Measurements from ENCODE around the gene KRT1.

- no peak for TF ChIP-seq CTCF (IDR thresholded peaks at IDR 0.05)
- TF ChIP-seq EP300 (IDR thresholded peaks at IDR 0.05; ENCODE audit: borderline replicate concordance in 1 of 2, low read depth in 1 of 2, low read length in 1 of 2): no peak
- TF ChIP-seq USF2 (IDR thresholded peaks at IDR 0.05; ENCODE audit: borderline replicate concordance, low read depth, low read length): no peak
- TF ChIP-seq RCOR1 (IDR thresholded peaks at IDR 0.05; ENCODE audit: low read length): no peak
- no peak for TF ChIP-seq SMC3 (IDR thresholded peaks at IDR 0.05; ENCODE audit: low read depth, low read length)
- TF ChIP-seq NFIC (IDR thresholded peaks at IDR 0.05; ENCODE audit: borderline replicate concordance): no peak
- TF ChIP-seq GATA2 (CRISPR knock-in tag; IDR thresholded peaks at IDR 0.05): no peak
- TF ChIP-seq EZH2phosphoT487 (IDR thresholded peaks at IDR 0.05; ENCODE audit: borderline replicate concordance, low read depth): no peak
- no peak for TF ChIP-seq TAF1 (IDR thresholded peaks at IDR 0.05; ENCODE audit: borderline replicate concordance, low read depth, low read length)
- TF ChIP-seq MAX (IDR thresholded peaks at IDR 0.05; ENCODE audit: low read depth): no peak
- no peak for TF ChIP-seq USF1 (IDR thresholded peaks at IDR 0.05; ENCODE audit: borderline replicate concordance, low read depth)
- no peak for TF ChIP-seq POLR2AphosphoS5 (IDR thresholded peaks at IDR 0.05; ENCODE audit: low read depth, low read length)
- TF ChIP-seq YY1 (IDR thresholded peaks at IDR 0.05; ENCODE audit: low read depth): no peak
Observed at GRCh38 chr12:52684431-52684830, 4.2 kb upstream of the KRT1 start.
